ENCODE data around the gene SLC9C2.
A peak's percentile ranks its signal among the peaks of the same experiment; 100 is the strongest.
"Not testable (repeated sequence)": the region's sequence is repeated elsewhere in the genome, so short reads cannot be mapped to it uniquely, and the experiment has no call there.

Gene SLC9C2

GRCh38 chr1:173523329-173523728, 79.5 kb downstream of the SLC9C2 start:
- no peak for DNase-seq

- DNase-seq = no peak
These were observed 82.1 kb downstream of the SLC9C2 start for GRCh38 chr1:173520799-173521198.

- DNase-seq = not testable (repeated sequence)
These were observed 88.4 kb downstream of the SLC9C2 start for GRCh38 chr1:173514503-173514902.

- no peak for DNase-seq
These were observed 93.1 kb downstream of the SLC9C2 start for GRCh38 chr1:173509797-173510196.

- no peak for DNase-seq
These were observed 94.3 kb downstream of the SLC9C2 start for GRCh38 chr1:173508541-173508940.

- DNase-seq = no peak
These were observed 95.0 kb downstream of the SLC9C2 start for GRCh38 chr1:173507847-173508209.

- peak; percentile 22 for DNase-seq
These were observed 95.5 kb downstream of the SLC9C2 start for GRCh38 chr1:173507205-173507846.

GRCh38 chr1:173506437-173506836, 96.4 kb downstream of the SLC9C2 start:
- no peak for DNase-seq

- no peak for DNase-seq
These were observed 97.5 kb downstream of the SLC9C2 start for GRCh38 chr1:173505391-173505790.

GRCh38 chr1:173504268-173504667, 98.6 kb downstream of the SLC9C2 start:
- DNase-seq = no peak

GRCh38 chr1:173503391-173503790, 99.5 kb downstream of the SLC9C2 start:
- DNase-seq = peak; percentile 21

GRCh38 chr1:173502104-173502503, 100.8 kb downstream of the SLC9C2 start:
- no peak for DNase-seq

GRCh38 chr1:173499729-173500128, 103.1 kb downstream of the SLC9C2 start:
- no peak for DNase-seq

GRCh38 chr1:173496757-173497320, 106.0 kb downstream of the SLC9C2 start:
- DNase-seq = no peak

- DNase-seq = no peak
These were observed 107.1 kb downstream of the SLC9C2 start for GRCh38 chr1:173495609-173496267.

- DNase-seq = not testable (repeated sequence)
These were observed 109.7 kb downstream of the SLC9C2 start for GRCh38 chr1:173493125-173493524.

- DNase-seq = no peak
These were observed 111.4 kb downstream of the SLC9C2 start for GRCh38 chr1:173491508-173491907.

GRCh38 chr1:173489929-173490328, 112.9 kb downstream of the SLC9C2 start:
- DNase-seq = no peak

- DNase-seq = no peak
These were observed 113.7 kb downstream of the SLC9C2 start for GRCh38 chr1:173489149-173489600.

- DNase-seq = no peak
These were observed 114.9 kb downstream of the SLC9C2 start for GRCh38 chr1:173488001-173488400.

GRCh38 chr1:173485401-173485800, 117.5 kb downstream of the SLC9C2 start:
- no peak for DNase-seq

- DNase-seq = no peak
These were observed 118.6 kb downstream of the SLC9C2 start for GRCh38 chr1:173484276-173484675.

- DNase-seq = no peak
These were observed 120.2 kb downstream of the SLC9C2 start for GRCh38 chr1:173482683-173483082.

- DNase-seq = no peak
These were observed 121.6 kb downstream of the SLC9C2 start for GRCh38 chr1:173481195-173481772.
